Fibroblast of mammary gland (primary cell): ENCODE measurements around the gene EMC1.
"Not testable (repeated sequence)": the region's sequence is repeated elsewhere in the genome, so short reads cannot be mapped to it uniquely, and the experiment has no call there.

Experiments
- DNase-seq: peaks from one replicate; pipeline ENCODE4 v3.0.0-alpha.2; 2010; ENCODE audit warnings: low read depth
- H3K4me3 ChIP-seq: 2 replicates; pipeline ENCODE4 v1.5.1; 2011; ENCODE audit warnings: low read depth, mild to moderate bottlenecking, low read length, moderate library complexity; ENCODE audit not compliant: control insufficient read depth
- TF ChIP-seq, protein P1 (sequence below): conservative IDR thresholded peaks from 2 replicates; pipeline ENCODE4 v1.5.1; 2011; ENCODE audit warnings: low read depth, low read length, inconsistent platforms; ENCODE audit not compliant: control insufficient read depth, insufficient read depth

Gene EMC1

DNA sequence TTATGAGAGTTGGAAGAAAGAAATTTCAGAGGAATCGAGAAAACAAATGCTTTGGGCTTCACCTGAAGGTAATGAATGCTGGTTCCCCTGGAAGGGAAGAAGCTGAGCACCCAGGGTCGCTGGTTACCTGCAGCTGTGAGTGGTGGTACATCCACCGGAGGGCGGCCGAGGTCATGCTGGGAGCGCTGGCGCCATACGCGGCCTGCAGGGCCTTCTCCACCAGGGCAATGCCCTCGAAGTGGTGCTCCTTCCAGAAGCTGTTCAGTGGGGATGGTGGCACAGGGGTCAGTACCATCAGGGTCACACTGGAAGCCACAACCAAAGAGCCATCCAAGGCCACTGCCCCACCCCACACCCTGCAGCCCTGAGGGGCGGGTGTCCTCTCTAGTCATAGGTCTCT, 17.1 kb upstream of the EMC1 start:
- no peak for DNase-seq
- no peak overlapping the region for H3K4me3 ChIP-seq
- TF ChIP-seq, protein P1, sequence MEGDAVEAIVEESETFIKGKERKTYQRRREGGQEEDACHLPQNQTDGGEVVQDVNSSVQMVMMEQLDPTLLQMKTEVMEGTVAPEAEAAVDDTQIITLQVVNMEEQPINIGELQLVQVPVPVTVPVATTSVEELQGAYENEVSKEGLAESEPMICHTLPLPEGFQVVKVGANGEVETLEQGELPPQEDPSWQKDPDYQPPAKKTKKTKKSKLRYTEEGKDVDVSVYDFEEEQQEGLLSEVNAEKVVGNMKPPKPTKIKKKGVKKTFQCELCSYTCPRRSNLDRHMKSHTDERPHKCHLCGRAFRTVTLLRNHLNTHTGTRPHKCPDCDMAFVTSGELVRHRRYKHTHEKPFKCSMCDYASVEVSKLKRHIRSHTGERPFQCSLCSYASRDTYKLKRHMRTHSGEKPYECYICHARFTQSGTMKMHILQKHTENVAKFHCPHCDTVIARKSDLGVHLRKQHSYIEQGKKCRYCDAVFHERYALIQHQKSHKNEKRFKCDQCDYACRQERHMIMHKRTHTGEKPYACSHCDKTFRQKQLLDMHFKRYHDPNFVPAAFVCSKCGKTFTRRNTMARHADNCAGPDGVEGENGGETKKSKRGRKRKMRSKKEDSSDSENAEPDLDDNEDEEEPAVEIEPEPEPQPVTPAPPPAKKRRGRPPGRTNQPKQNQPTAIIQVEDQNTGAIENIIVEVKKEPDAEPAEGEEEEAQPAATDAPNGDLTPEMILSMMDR, result no peak

DNA sequence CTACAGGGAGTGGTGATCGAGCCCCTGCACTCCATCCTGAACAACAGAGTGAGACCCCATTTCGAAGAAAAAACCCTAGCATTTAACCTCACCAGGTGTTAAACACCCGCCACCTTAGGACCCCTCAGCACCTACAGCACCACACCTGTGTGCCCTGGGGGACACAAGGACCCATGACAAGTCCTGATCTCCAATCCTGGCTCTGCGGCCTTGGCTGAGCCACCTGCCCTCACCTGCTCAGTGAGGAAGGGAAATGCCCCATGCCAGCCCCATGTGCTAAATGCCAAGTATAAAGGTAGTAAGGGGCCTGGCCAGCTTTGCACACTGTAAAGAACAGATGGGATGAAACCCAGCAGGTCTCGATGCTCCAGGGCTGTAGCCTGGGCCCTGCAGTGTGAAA, 11.4 kb upstream of the EMC1 start:
- no peak overlapping the region for H3K4me3 ChIP-seq
- no peak for DNase-seq
- TF ChIP-seq, protein P1, result no peak

DNA sequence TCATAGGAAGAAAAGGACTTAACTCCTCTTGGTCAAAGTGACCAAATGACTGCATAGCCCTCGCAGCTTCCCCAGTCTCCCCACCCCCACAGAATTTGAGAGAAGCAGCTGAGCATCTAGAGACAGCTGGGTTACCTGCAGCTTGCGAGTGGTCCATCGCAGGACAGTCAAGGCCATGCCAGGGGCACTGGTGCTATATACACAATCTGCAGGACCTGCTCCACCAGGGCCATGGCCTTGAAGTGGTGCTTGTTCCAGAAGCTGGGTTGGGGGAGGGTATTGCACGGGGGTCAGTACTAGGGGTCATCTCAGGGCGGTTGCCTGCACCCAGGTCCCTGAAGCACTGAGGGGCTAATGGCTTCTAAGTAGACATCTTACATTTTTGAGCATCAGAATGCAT, 10.7 kb upstream of the EMC1 start:
- no peak for DNase-seq
- TF ChIP-seq, protein P1, result no peak

DNA sequence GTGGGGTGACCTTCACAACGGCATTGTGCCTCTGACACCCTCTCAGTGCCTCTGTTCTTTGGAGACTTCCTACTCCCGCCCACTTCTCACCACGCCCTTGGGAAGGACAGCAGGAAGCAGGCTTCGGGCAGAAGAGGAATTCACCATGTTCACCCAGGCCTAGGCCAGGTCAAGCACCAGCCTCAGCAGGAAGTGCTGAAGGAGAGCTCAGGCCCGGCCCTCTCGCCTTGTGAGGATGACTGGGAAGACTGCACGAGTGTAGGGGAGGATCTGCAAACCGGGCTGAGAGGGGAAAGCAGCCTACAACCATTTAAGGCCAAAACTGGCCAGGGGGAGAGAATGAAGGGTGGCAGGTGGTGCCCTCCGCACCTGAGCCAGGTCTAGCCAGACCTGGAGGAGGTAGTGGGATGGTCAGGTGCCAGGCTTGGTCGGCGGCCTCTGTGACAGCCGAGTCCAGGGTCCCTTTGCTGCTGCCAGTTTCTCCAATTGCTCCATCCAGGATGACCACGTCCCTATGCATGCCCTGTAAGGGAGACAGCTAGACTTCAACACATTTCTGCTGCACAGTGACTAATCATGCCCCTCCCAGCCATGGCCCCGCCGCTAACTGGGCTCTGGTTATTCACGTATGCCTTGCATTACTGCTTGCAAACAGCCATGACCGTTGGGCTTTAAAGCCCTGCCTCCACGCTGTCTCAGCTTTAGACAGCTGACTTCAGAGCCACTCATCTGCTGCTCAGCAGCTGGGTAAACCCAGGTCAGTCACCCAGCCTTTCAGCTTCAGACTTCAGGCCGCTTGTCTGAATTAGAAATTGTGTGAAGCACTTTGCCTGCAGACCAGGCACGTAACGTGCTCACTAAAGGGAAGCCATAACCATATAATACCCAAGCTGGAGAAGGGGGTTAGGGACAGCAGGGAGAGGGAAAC, 9.2 kb upstream of the EMC1 start:
- TF ChIP-seq, protein P1, result no peak
- DNase-seq, result peak; percentile 93
- H3K4me3 ChIP-seq, result no peak overlapping the region

More for the DNA sequence above, 10.7 kb upstream of the EMC1 start:
- H3K4me3 ChIP-seq, result no peak overlapping the region

DNA sequence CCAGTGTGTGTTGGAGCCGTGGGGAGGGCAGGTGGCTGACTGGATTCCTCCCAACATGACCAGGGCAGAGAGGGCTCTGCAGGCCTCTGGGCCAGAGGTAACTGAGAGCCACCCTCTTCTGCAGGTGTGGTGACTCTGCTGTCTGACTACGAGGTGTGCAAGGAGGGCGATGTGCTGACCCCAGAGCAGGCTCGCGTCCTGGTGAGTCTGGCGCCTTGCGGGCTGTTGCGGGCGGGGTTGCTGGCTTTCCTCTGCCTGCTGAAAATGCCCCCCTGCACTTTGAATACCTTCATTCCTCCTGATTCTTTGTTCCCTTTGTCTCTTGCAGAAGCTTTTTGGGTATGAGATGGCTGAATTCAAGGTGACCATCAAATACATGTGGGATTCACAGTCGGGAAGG, 7.0 kb upstream of the EMC1 start:
- no peak overlapping the region for H3K4me3 ChIP-seq
- DNase-seq, result no peak
- TF ChIP-seq, protein P1, result no peak

DNA sequence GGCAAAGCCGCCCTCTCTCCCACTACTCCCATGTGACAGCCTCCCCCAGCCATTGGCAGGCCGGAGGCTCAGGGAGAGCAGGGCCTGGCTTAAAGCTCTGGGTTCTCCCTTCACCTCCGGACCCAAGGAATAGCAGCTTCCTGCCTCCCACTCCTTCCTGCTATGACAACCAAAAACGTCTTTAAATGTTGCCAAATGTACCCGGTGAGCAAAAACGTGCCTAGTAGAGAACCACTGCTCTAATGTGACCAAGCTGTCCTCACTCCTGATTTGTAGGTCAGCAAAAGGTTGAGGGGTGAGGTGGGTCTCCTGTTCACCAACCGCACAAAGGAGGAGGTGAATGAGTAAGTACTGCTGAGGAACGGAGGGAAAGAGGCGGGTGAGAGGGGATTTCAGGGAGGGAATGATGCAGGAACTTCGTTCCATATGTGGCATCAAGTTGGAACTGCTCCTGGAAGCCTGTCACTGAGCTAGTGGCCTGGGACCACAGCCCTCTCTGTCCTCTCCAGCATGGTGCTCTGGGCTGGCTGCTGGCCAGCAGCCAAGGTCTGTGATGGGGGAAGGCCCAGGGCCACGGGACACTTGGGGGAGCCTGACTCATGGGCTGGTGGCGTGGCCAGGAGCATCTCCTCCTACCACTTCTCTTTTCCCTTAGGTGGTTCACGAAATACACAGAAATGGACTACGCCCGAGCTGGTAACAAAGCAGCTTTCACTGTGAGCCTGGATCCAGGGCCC, 6.0 kb upstream of the EMC1 start:
- TF ChIP-seq, protein P1, result no peak
- peak; percentile 76 for DNase-seq
- H3K4me3 ChIP-seq, result no peak overlapping the region

DNA sequence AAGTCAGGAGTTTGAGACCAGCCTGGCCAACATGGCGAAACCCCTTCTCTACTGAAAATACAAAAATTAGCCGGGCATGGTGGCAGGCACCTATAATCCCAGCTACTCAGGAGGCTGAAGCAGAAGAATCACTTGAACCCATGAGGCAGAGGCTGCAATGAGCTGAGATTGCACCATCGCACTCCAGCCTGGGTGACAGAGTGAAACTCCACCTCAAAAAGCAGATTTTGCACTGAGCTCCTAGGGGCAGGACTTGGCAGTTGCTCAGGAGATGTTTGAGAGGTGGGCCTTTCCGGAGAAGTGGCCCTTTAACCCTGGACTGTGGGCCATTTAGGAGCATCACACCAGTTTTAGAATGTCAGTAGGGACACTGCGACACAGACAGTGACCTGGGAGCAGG, 5.0 kb upstream of the EMC1 start:
- H3K4me3 ChIP-seq, DNase-seq: not testable (repeated sequence)
